Right kidney (tissue), 1 donor: Measurements from ENCODE around the gene APOA5.
"Not testable (repeated sequence)": the region's sequence is repeated elsewhere in the genome, so short reads cannot be mapped to it uniquely, and the experiment has no call there.

Experiments used
- DNase-seq: peaks from one replicate; pipeline ENCODE4 v3.0.0-alpha.2; 2016

Gene APOA5

GRCh38 chr11:116827461-116827860, 35.8 kb upstream of the APOA5 start:
- DNase-seq = no peak

- no peak for DNase-seq
These were observed 35.2 kb upstream of the APOA5 start for GRCh38 chr11:116826751-116827431.

- no peak for DNase-seq
These were observed 34.4 kb upstream of the APOA5 start for GRCh38 chr11:116825854-116826750.

DNA sequence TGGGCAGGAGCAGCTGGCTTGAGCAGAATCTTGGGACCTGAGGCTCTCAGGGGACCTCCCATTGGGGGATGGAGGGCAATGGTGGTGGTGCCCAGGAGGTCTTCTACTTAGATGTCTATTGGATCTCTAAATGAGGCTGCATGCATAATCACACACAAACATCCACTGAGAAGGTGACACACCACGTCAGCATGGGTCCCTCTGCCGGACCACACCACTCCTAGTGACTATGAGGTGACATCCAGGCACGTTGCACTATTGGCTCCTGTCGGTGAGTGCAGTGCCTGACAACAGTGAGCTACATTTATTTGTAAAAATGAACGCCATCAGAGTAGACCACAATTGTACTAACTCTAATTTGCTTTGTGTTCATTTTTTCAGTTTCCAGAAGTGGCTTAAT, 33.8 kb upstream of the APOA5 start:
- no peak for DNase-seq

DNA sequence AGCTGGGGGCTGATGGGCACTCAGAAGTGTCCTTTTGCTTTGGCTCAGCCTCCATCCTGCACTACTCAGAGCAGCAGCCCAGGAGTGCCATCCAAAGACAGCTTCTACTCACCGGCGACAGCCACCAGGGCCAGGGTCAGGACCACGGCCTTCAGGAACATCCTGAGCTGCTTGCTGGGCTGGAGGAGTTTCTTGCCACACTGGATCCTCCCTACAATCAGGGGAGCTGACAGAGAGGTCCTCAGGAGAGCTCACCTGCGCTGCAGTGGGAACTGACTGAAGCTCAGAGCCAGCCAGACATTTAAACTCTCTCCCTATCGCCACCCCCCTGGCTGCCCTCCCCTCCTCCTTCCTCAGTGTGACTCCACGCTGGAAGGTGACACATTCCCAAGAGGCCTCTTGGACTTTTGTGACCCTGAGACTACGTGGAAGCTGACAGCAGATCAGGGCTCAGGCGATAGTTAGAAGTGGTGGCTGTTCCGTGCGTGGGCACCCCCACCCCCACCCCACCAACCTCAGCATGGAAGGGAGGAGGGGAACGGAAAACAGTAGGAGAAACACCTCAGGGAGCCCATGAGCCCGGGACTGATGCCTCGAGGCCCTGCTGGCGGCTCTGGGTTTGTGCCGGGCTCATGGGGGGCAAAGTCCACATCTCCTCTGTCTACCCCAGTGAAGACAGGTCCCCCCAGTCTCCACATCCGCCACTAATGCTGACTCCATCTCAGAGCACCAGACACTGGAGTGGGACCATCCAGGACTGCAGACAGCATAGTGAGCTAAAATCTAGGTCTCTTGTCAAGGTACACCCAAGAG, 31.6 kb upstream of the APOA5 start, which contains the start of gene APOA4:
TSS of gene APOA4 (minus strand) at position 274 of the 813 bp plus-strand sequence. CDS start at position 161, 113 bp downstream.
- no peak for DNase-seq

- DNase-seq = no peak
These were observed 30.9 kb upstream of the APOA5 start for GRCh38 chr11:116822575-116822974.

GRCh38 chr11:116821050-116821918, 29.6 kb upstream of the APOA5 start:
- DNase-seq = no peak

DNA sequence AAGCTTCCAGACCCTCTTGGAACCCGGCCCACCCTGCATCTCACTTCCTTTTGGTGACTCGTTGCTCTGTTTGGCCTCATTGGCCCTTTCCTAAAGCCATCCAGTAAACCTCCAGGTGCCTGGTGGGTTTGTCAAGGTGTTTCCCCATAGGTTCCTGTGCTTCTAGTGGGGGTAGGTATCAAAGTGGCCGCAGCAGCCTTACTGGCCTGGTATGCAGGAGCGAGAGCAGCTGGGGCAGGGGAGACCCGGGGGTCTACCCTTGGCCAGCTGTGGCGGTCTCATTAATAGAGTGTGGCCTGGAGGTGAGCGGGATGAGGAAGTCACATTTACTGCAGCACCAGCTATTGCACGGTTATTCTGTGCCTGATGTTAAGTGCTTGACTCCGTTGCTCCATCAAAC, 27.4 kb upstream of the APOA5 start:
- DNase-seq = no peak

- no peak for DNase-seq
These were observed 22.8 kb upstream of the APOA5 start for GRCh38 chr11:116814502-116814901.

DNA sequence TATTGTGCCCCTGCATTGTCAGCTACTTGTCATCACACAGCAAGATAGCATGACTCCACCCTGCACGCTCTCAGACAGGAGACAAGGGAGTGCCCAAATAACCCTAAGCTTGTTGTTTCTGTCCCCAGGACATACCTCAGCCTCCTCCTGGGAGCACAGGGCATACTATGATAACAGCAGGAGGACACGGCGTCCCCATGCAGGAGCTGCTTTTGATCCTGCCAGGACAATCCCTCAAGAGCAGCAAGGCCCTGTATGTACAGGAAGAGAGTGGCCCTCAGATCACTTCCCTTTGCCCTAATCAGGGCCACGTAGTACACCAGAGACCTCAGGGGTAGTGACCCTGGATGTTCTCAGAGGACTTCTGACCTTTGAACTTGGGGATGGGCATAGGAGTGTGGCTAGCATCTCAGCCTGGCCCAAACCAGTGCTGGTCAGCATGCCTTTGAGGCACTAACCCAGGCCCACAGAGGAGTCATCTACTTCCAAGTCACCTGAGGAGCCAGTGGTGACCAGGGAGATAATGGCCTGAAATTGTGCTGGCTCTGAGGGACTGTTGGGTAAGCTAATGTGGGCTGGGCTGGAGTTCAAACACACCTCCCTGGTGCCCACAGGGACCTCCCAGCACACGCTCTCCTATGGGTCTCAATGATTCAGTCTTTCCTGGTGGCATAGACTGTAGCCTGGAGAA, 22.2 kb upstream of the APOA5 start:
- DNase-seq = no peak

- no peak for DNase-seq
These were observed 21.5 kb upstream of the APOA5 start for GRCh38 chr11:116813170-116813569.

- DNase-seq = no peak
These were observed 20.4 kb upstream of the APOA5 start for GRCh38 chr11:116812109-116812508.

DNA sequence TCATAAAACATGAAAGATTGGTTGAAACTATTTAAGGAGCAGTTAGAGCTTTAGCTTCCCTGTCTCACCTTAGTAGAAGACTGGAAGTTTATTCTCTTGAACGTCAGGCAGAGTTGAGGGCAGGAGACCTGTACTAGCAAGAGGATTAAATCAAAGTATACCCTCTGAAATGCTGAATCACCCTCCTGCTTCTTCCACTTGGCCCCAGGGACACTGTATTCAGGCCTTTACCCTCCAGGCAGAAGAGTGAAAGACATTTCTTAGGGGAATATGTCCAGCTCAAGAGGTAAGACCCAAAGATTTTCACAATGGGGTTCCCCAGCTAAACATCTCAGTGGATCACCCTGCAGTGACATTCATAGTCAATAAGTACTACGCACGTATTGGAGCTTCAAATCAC, 19.5 kb upstream of the APOA5 start:
- DNase-seq = no peak

DNA sequence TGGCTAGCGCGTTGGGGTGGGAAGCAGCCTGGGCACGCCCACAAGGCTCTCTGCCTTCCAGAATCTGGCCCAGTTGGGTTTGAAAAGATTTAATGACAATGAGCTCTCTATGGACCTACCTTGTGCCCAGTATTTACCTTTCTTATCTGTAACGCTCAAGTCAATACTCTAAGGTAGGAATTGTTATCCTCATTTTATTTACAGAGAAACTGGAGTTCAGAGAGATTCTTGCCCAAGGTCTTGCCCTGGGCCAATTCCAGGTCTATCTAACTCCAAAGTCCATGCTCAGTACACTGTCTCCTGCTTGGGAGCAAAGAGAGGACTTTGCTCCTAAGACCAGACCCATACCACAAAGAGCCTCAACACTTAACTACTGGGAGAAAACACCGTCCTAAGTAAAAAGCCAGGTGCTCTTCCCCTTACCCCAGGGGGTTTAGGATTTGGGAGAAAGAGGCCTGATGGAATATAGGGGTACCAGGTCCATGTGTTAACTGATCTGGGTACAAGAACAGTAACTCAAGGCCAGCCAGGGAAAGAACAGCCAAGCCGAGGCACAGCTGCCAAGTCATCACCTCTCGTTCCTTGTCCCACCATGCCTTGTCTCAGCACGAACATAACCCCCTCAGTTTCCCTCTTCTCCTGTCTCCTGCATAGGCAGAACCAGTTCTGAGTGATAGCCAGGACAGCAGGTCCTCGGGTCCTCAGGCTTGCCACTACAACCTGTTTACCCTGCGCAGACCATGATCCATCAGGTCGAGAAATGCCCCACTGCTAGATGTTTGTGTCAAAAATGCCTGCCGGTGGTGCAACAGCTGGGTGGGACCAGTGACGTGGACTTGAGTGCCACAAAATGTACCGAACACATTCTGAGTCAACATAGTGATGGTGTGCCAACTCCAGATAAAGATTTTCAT, 16.8 kb upstream of the APOA5 start:
- DNase-seq = no peak

GRCh38 chr11:116807601-116808261, 16.1 kb upstream of the APOA5 start:
- no peak for DNase-seq

- DNase-seq = no peak
These were observed 12.3 kb upstream of the APOA5 start for GRCh38 chr11:116804001-116804400.

- not testable (repeated sequence) for DNase-seq
These were observed 10.0 kb upstream of the APOA5 start for GRCh38 chr11:116801662-116802061.

DNA sequence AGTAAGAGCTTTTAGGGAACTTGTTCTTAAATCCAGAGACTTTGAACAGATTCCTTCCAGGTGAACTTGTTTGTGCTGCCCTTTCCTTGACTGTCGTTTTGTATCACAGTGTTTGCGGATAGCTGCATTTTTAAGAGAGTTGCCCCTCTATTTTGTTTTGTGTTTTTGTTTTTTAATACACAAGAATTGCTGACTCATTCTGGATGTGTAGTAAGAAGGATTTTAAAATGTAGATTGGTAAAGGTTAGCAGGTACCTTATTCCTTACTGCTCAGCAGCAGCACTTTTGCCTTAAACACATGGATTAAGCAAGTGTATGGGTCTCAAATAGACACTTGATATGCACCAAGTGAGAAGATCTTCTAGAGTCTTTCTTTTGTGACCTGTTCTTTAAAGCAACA, 8.9 kb upstream of the APOA5 start:
- DNase-seq = no peak

- DNase-seq = no peak
These were observed 6.7 kb upstream of the APOA5 start for GRCh38 chr11:116798368-116798767.
